Activated CD4-positive, alpha-beta T cell treated with anti-CD3 and anti-CD28 coated beads for 1 hour (primary cell): ENCODE measurements around the gene AXL.
A peak's percentile ranks its signal among the peaks of the same experiment; 100 is the strongest.

Source experiments
- DNase-seq: peaks from one replicate; pipeline ENCODE4 v3.0.0-alpha.2; 2020

Gene AXL

GRCh38 chr19:41310033-41310831, 91.2 kb downstream of the AXL start, which contains the start of gene CCDC97:
CCDC97 (plus strand) TSS chr19:41310172; CDS start chr19:41310311, 139 bp downstream.
- peak; percentile 85 for DNase-seq

DNA sequence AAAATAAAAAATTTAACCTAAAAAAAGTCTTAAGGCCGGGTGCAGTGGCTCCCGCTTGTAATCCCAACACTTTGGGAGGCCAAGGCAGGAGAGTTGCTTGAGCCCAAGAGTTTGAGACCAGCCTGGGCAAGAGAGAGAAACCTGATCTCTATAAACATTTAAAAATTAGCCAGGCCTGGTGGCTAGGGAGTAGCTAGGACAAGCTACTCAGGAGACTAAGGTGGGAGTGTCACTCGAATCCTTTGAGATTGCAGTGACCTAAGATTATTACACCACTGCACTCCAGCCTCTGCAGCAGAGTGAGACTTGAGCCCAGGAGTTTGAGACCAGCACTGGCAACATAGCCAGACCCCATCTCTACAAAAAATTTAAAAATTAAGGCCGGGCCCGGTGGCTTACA, 92.0 kb downstream of the AXL start:
- DNase-seq = no peak
